K562 (cell line): Measurements from ENCODE around the gene DYRK1A. TPM values are rescaled to one million over a fixed set of nuclear protein-coding genes. Genes with fewer than 3 reads are reported as not detected.

Experiments
- ARID3B ChIP-seq: fragments of 250-450 bp; sonication (Bioruptor Pico); IDR thresholded peaks from 2 replicates; pipeline ENCODE4 v1.4.0; 2020; ENCODE audit warnings: borderline replicate concordance
- BRF2 ChIP-seq: IDR thresholded peaks from 3 replicates; pipeline ENCODE4 v1.6.1; 2011; ENCODE audit warnings: borderline replicate concordance, mild to moderate bottlenecking; ENCODE audit not compliant: insufficient read length, insufficient read depth
- CCNT2 ChIP-seq: IDR thresholded peaks from 2 replicates; pipeline ENCODE4 v1.6.1; 2011; ENCODE audit warnings: borderline replicate concordance, low read depth, mild to moderate bottlenecking, moderate library complexity, mixed read lengths, low read length; ENCODE audit not compliant: insufficient read length; ENCODE audit errors: extremely low read depth
- ELK3 ChIP-seq: fragments of 450-650 bp; formaldehyde crosslinking; IDR thresholded peaks from 2 replicates; pipeline ENCODE4 v1.4.0; 2020; ENCODE audit warnings: mild to moderate bottlenecking
- ETV1 ChIP-seq: fragments of 450-650 bp; conservative IDR thresholded peaks from 2 replicates; pipeline ENCODE4 v1.6.1; 2016; ENCODE audit warnings: missing genetic modification characterization, control low read depth, low read depth, missing compliant biosample characterization
- EZH2 ChIP-seq: IDR thresholded peaks from 2 replicates; pipeline ENCODE4 v1.6.1; 2012; ENCODE audit warnings: low read depth, mild to moderate bottlenecking, inconsistent platforms, low read length, borderline replicate concordance
- GATA2 ChIP-seq: sonication (generic); formaldehyde crosslinking; IDR thresholded peaks from 2 replicates; pipeline ENCODE4 v1.4.0; 2020; ENCODE audit warnings: mild to moderate bottlenecking, missing genetic modification reagents
- GTF2F1 ChIP-seq: IDR thresholded peaks from 2 replicates; pipeline ENCODE4 v1.6.1; 2011; ENCODE audit warnings: low read depth, low read length, improper control_type of control experiment
- HOXB6 ChIP-seq: fragments of 250-450 bp; sonication (Bioruptor Pico); IDR thresholded peaks from 2 replicates; pipeline ENCODE4 v1.5.1; 2022; ENCODE audit warnings: mild to moderate bottlenecking, borderline replicate concordance
- JUN ChIP-seq, 2 experiments: sonication (generic) in 1 of 2; formaldehyde crosslinking in 1 of 2; IDR thresholded peaks; 2 replicates each; pipeline versions ENCODE4 v1.6.1 to v1.8.0; 2012 to 2022; ENCODE audit warnings: borderline replicate concordance in 2 of 2, mild to moderate bottlenecking in 2 of 2, improper control_type of control experiment in 1 of 2, low read depth in 1 of 2, low read length in 1 of 2, missing genetic modification reagents in 1 of 2
- MCM5 ChIP-seq: fragments of 450-650 bp; IDR thresholded peaks from 2 replicates; pipeline ENCODE4 v1.6.1; 2016; ENCODE audit warnings: low read depth
- NFRKB ChIP-seq: fragments of 450-650 bp; IDR thresholded peaks from 2 replicates; pipeline ENCODE4 v1.6.1; 2016; ENCODE audit warnings: low read depth
- PPARD ChIP-seq: fragments of 250-450 bp; sonication (Bioruptor Pico); IDR thresholded peaks from 2 replicates; pipeline ENCODE4 v1.8.0; 2022; ENCODE audit warnings: inconsistent platforms, mild to moderate bottlenecking, moderate library complexity
- SMARCA4 ChIP-seq: fragments of 450-650 bp; IDR thresholded peaks from 2 replicates; pipeline ENCODE4 v1.6.1; 2016
- SMARCC2 ChIP-seq: fragments of 450-650 bp; IDR thresholded peaks from 2 replicates; pipeline ENCODE4 v1.6.1; 2017; ENCODE audit warnings: antibody characterized with exemption, moderate library complexity, mild to moderate bottlenecking, low read depth
- STAG1 ChIP-seq: sonication (generic); formaldehyde crosslinking; IDR thresholded peaks from 2 replicates; pipeline ENCODE4 v1.5.0; 2020; ENCODE audit warnings: missing genetic modification reagents, borderline replicate concordance
- WHSC1 ChIP-seq: IDR thresholded peaks from one replicate; pipeline ENCODE4 v1.6.1; 2012; ENCODE audit warnings: low read length, control low read depth, inconsistent platforms
- ZNF239 ChIP-seq: fragments of 250-450 bp; sonication (Bioruptor Pico); IDR thresholded peaks from 2 replicates; pipeline ENCODE4 v1.4.0; 2020; ENCODE audit warnings: mild to moderate bottlenecking
- ZNF695 ChIP-seq: fragments of 450-650 bp; formaldehyde crosslinking; IDR thresholded peaks from 2 replicates; pipeline ENCODE4 v1.4.0; 2020; ENCODE audit warnings: mild to moderate bottlenecking, moderate library complexity
- ZNF740 ChIP-seq, 3 experiments: fragments of 200-800 bp in 1 of 3; sonication (Bioruptor generic) in 1 of 3; sonication (generic) in 1 of 3; formaldehyde crosslinking in 1 of 3; IDR thresholded peaks; 2 replicates each; pipeline versions ENCODE4 v1.6.1 to v1.8.0; 2016 to 2022; ENCODE audit warnings: mild to moderate bottlenecking in 2 of 3, missing compliant biosample characterization in 2 of 3, missing genetic modification characterization in 2 of 3, missing genetic modification reagents in 1 of 3
- polyA plus RNA-seq, 8 experiments: library from polyadenylated mRNA; depleted of rRNA in 4 of 8; stranded (reverse) in 5 of 8; unstranded in 3 of 8; fragments of >200 nt; fragmentation: Nextera tagmentation in 2 of 8; fragmentation: Illumina TruSeq in 1 of 8; extraction: Ambion mirVana in 2 of 8; extraction: Trizol in 1 of 8; gene quantifications; 2 replicates each; pipeline versions ENCODE4 v1.2.1 to v1.2.3, GENCODE V29; 2011 to 2014; ENCODE audit warnings: inconsistent platforms in 1 of 8, missing spikeins in 1 of 8
- total RNA-seq, 7 experiments: library from RNA; depleted of rRNA in 6 of 7; stranded (reverse); fragments of >200 nt in 6 of 7; fragmentation: Illumina TruSeq in 2 of 7; extraction: Trizol in 2 of 7; gene quantifications; 2 replicates each; pipeline versions ENCODE4 v1.2.1 to v1.2.3, GENCODE V29; 2011 to 2021; ENCODE audit warnings: low replicate concordance in 1 of 7

The DYRK1A gene
- total and polyA plus RNA-seq, 9 of the 15 experiments (the other 6 are each of a cell fraction or from before 2014, with no cell fraction given), result 3.7 to 64.8 (median 42.3) TPM

GRCh38 chr21:37562920-37563640 lies 196.5 kb downstream of the DYRK1A start (continued):
- TF ChIP-seq MCM5 (no peak), STAG1 (CRISPR knock-in tag) (peak; percentile 6; the same call in 1 of the 2 replicates), ARID3B (CRISPR knock-in tag) (no peak), ZNF740 (CRISPR knock-in tag; IDR thresholded peaks at IDR 0.05) (no peak), ZNF740 (tag; IDR thresholded peaks at IDR 0.05) (no peak), GTF2F1 (no peak), GATA2 (peak; percentile 24; the same call in 1 of the 2 replicates), SMARCC2 (0 out of 2 replicates have a peak, but pooled peaks have one; percentile 29), ZNF695 (no peak), BRF2 (no peak), ETV1 (tag) (0 out of 2 replicates have a peak, but pooled peaks have one; percentile 7), HOXB6 (CRISPR knock-in tag) (no peak), ZNF239 (CRISPR knock-in tag) (no peak), PPARD (no peak), SMARCA4 (peak; percentile 10; the same call in 1 of the 2 replicates), JUN (IDR thresholded peaks at IDR 0.05; ENCODE audit: borderline replicate concordance, low read depth, low read length) (no peak), JUN (CRISPR knock-in tag; IDR thresholded peaks at IDR 0.05; ENCODE audit: borderline replicate concordance) (peak; percentile 79; the same call in 1 of the 2 replicates), NFRKB (no peak), CCNT2 (no peak), ELK3 (CRISPR knock-in tag) (no peak), EZH2 (no peak), WHSC1 (peak; percentile 45)
